ENCODE measurements around the gene COLEC12. TPM values are rescaled to one million over a fixed set of nuclear protein-coding genes. Genes with fewer than 3 reads are reported as not detected.

The COLEC12 gene
- polyA plus RNA-seq, 1 donor (not counting 4 experiments of a cell fraction or from before 2014, with no cell fraction given) = not detected

GRCh38 chr18:354471-354870 lies 146.0 kb downstream of the COLEC12 start:
- dilution Hi-C loops (cut with MboI; ENCODE audit: extremely low pct_ligation_motif_present, low sequenced_read_pairs) = no loop called here
- H3K4me3 ChIP-seq (ENCODE audit: control insufficient read depth in 2 of 3, extremely low read depth in 1 of 3, insufficient read depth in 2 of 3, low read depth in 1 of 3, low read length in 3 of 3) = no peak overlapping the region
- no peaks in the 10 kb centered on the region for H3K4me1 ChIP-seq (ENCODE audit: control insufficient read depth, extremely low read depth, insufficient read depth, low read length)
- no peak overlapping the region for H3K9ac ChIP-seq (ENCODE audit: control insufficient read depth, extremely low read depth, insufficient read depth, low read length)
- H3K27me3 ChIP-seq (ENCODE audit: control insufficient read depth, extremely low read depth, insufficient read depth, low read length) = no peaks in the 10 kb centered on the region
- FAIRE-seq (no peak), DNase-seq (ENCODE audit: low read depth, low spot score) (no peak)
- H3K9me1 ChIP-seq (ENCODE audit: control insufficient read depth, extremely low read depth, insufficient read depth, low read length) = no peaks in the 10 kb centered on the region
- H3K9me3 ChIP-seq (ENCODE audit: control insufficient read depth, low read depth, low read length) = no peaks in the 10 kb centered on the region
- no peak overlapping the region for H3K4me2 ChIP-seq (ENCODE audit: control insufficient read depth, extremely low read depth, insufficient read depth, low read depth, low read length)
- H2AFZ ChIP-seq (ENCODE audit: control insufficient read depth, low read length) = no peak overlapping the region
- TF ChIP-seq CTCF (optimal IDR thresholded peaks at IDR 0.05 in 1 of 3, IDR thresholded peaks at IDR 0.05 in 1 of 3, conservative IDR thresholded peaks at IDR 0.05 in 1 of 3; ENCODE audit: extremely low read depth in 1 of 3, insufficient read depth in 2 of 3, low read length in 3 of 3) (no peak), EZH2 (IDR thresholded peaks at IDR 0.05; ENCODE audit: low read length) (no peak)
- H3K27ac ChIP-seq (ENCODE audit: control insufficient read depth, insufficient read depth, low read length) = no peak overlapping the region
- no peaks in the 10 kb centered on the region for H4K20me1 ChIP-seq (ENCODE audit: control insufficient read depth, extremely low read depth, insufficient read depth, low read length)
- no peaks in the 10 kb centered on the region for H3K36me3 ChIP-seq (ENCODE audit: control insufficient read depth in 2 of 2, extremely low read depth in 1 of 2, insufficient read depth in 2 of 2, low read length in 2 of 2)
- no peaks in the 10 kb centered on the region for H3K79me2 ChIP-seq (ENCODE audit: control insufficient read depth, insufficient read depth, low read length)

GRCh38 chr18:354003-354402 lies 146.5 kb downstream of the COLEC12 start:
- H3K79me2 ChIP-seq (ENCODE audit: control insufficient read depth, insufficient read depth, low read length) = no peaks in the 10 kb centered on the region
- dilution Hi-C loops (cut with MboI; ENCODE audit: extremely low pct_ligation_motif_present, low sequenced_read_pairs) = no loop called here
- H3K9me3 ChIP-seq (ENCODE audit: control insufficient read depth, low read depth, low read length) = no peaks in the 10 kb centered on the region
- H3K9ac ChIP-seq (ENCODE audit: control insufficient read depth, extremely low read depth, insufficient read depth, low read length) = no peak overlapping the region
- H3K27ac ChIP-seq (ENCODE audit: control insufficient read depth, insufficient read depth, low read length) = no peak overlapping the region
- H3K36me3 ChIP-seq (ENCODE audit: control insufficient read depth in 2 of 2, extremely low read depth in 1 of 2, insufficient read depth in 2 of 2, low read length in 2 of 2) = no peaks in the 10 kb centered on the region
- H3K9me1 ChIP-seq (ENCODE audit: control insufficient read depth, extremely low read depth, insufficient read depth, low read length) = no peaks in the 10 kb centered on the region
- H3K4me1 ChIP-seq (ENCODE audit: control insufficient read depth, extremely low read depth, insufficient read depth, low read length) = no peaks in the 10 kb centered on the region
- FAIRE-seq = no peak
- no peaks in the 10 kb centered on the region for H4K20me1 ChIP-seq (ENCODE audit: control insufficient read depth, extremely low read depth, insufficient read depth, low read length)
- no peaks in the 10 kb centered on the region for H3K27me3 ChIP-seq (ENCODE audit: control insufficient read depth, extremely low read depth, insufficient read depth, low read length)
- H3K4me2 ChIP-seq (ENCODE audit: control insufficient read depth, extremely low read depth, insufficient read depth, low read depth, low read length) = no peak overlapping the region
- no peak overlapping the region for H3K4me3 ChIP-seq (ENCODE audit: control insufficient read depth in 2 of 3, extremely low read depth in 1 of 3, insufficient read depth in 2 of 3, low read depth in 1 of 3, low read length in 3 of 3)
- DNase-seq (ENCODE audit: low read depth, low spot score) = no peak
- H2AFZ ChIP-seq (ENCODE audit: control insufficient read depth, low read length) = no peak overlapping the region
- TF ChIP-seq EZH2 (IDR thresholded peaks at IDR 0.05; ENCODE audit: low read length) = no peak
- TF ChIP-seq CTCF (optimal IDR thresholded peaks at IDR 0.05 in 1 of 3, IDR thresholded peaks at IDR 0.05 in 1 of 3, conservative IDR thresholded peaks at IDR 0.05 in 1 of 3; ENCODE audit: extremely low read depth in 1 of 3, insufficient read depth in 2 of 3, low read length in 3 of 3) = no peak

All from keratinocyte (primary cell).